ENCODE results near the gene OIT3. TPM values are rescaled to one million over a fixed set of nuclear protein-coding genes. Genes with fewer than 3 reads are reported as not detected.

OIT3 gene
- total RNA-seq, 4 donors from 2014 or later, result not detected

DNA sequence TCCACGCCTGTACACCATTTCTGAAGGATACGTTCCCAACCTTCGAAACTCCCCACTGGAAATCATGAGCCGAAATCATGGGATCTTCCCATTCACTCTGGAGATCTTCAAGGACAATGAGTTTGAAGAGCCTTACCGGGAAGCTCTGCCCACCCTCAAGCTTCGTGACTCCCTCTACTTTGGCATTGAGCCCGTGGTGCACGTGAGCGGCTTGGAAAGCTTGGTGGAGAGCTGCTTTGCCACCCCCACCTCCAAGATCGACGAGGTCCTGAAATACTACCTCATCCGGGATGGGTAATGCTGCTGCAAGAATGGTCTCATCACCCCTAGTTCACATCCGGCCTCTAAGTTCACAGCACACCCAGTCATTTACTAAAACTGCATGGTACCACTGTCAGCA lies 30.8 kb downstream of the OIT3 start:
- WGBS, 2 donors, result 88 to 91% methylated on average over 13 of the region's 13 CpGs
- TF ChIP-seq, protein P1, sequence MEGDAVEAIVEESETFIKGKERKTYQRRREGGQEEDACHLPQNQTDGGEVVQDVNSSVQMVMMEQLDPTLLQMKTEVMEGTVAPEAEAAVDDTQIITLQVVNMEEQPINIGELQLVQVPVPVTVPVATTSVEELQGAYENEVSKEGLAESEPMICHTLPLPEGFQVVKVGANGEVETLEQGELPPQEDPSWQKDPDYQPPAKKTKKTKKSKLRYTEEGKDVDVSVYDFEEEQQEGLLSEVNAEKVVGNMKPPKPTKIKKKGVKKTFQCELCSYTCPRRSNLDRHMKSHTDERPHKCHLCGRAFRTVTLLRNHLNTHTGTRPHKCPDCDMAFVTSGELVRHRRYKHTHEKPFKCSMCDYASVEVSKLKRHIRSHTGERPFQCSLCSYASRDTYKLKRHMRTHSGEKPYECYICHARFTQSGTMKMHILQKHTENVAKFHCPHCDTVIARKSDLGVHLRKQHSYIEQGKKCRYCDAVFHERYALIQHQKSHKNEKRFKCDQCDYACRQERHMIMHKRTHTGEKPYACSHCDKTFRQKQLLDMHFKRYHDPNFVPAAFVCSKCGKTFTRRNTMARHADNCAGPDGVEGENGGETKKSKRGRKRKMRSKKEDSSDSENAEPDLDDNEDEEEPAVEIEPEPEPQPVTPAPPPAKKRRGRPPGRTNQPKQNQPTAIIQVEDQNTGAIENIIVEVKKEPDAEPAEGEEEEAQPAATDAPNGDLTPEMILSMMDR (IDR thresholded peaks at IDR 0.05), result no peak
- TF ChIP-seq EP300 (IDR thresholded peaks at IDR 0.05) (no peak), POLR2A (IDR thresholded peaks at IDR 0.05) (no peak)

DNA sequence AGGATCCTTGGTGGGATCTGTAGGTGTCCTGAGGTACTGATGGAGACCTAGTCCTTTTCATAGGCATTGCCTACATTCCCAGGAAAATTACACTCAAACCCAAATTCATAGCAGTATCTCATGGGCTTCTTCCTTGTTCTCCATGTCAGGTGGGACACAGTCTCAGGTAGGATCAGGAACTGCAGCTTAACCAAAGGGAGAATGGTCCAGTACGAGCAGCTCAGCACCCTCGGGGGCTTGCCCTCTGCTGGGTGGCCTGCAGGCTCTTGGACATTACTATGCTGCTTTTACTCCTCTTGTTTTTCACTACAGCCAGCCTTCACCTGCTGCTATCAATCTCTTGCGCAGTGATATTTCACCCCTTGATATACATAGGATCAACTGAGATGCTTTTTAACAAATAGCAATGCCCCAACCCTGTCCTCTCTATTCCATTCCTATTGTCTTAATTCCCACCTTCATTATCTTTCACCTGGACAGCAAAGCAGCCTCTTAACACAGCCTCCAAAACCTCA lies 32.5 kb downstream of the OIT3 start:
- WGBS, 2 donors, result 91 to 93% methylated on average over 3 of the region's 3 CpGs
- no peak for DNase-seq (ENCODE audit: low spot score in 2 of 2)
- no peaks in the 10 kb centered on the region for H3K36me3 ChIP-seq
- H3K27me3 ChIP-seq, result no peaks in the 10 kb centered on the region
- peaks cover 0 to 12% (median 0%) of the 10 kb centered on the region in 4 donors for H3K9me3 ChIP-seq
- H3K4me1 ChIP-seq, result no peaks in the 10 kb centered on the region
- H3K4me3 ChIP-seq, result no peak overlapping the region
- no peak for TF ChIP-seq EP300 (IDR thresholded peaks at IDR 0.05)
- no peak for TF ChIP-seq POLR2A (IDR thresholded peaks at IDR 0.05)
- TF ChIP-seq, protein P1 (IDR thresholded peaks at IDR 0.05), result no peak
- H3K27ac ChIP-seq, result no peak overlapping the region

More for the DNA sequence above, 30.8 kb downstream of the OIT3 start:
- peaks cover 0 to 20% (median 0%) of the 10 kb centered on the region in 4 donors for H3K9me3 ChIP-seq
- H3K27me3 ChIP-seq, result no peaks in the 10 kb centered on the region
- H3K27ac ChIP-seq, result no peak overlapping the region
- no peaks in the 10 kb centered on the region for H3K4me1 ChIP-seq
- DNase-seq (ENCODE audit: low spot score in 2 of 2), result no peak
- H3K36me3 ChIP-seq, result no peaks in the 10 kb centered on the region
- H3K4me3 ChIP-seq, result no peak overlapping the region

GRCh38 chr10:72927485-72927884 lies 33.9 kb downstream of the OIT3 start:
- H3K4me1 ChIP-seq, result no peaks in the 10 kb centered on the region
- no peaks in the 10 kb centered on the region for H3K27me3 ChIP-seq
- H3K36me3 ChIP-seq, result no peaks in the 10 kb centered on the region
- no peaks in the 10 kb centered on the region for H3K9me3 ChIP-seq
- H3K27ac ChIP-seq, result no peak overlapping the region
- no peak for DNase-seq (ENCODE audit: low spot score in 2 of 2)
- H3K4me3 ChIP-seq, result no peak overlapping the region
- TF ChIP-seq, protein P1 (IDR thresholded peaks at IDR 0.05), result no peak
- TF ChIP-seq EP300 (IDR thresholded peaks at IDR 0.05) (no peak), POLR2A (IDR thresholded peaks at IDR 0.05) (no peak)
- WGBS, 2 donors, result 46 to 54% methylated on average over 5 of the region's 5 CpGs

DNA sequence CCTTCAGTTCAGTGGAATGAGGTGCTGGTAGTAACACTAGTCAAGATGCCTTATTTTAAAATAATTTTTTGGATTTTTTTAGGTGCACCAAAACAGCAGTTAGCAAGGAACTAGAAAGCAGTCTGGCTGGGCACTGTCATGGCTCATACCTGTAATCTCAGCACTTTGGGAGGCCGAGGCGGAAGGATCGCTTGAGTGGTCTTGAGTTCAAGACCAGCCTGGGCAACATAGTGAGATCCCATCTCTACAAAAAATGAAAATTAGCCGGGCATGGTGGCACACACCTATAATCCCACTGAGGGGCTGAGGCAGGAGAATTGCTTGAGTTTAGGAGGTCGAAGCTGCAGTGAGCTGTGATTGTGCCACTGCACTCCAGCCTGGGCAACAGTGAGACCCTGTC lies 35.3 kb downstream of the OIT3 start:
- no peak overlapping the region for H3K4me3 ChIP-seq
- H3K36me3 ChIP-seq, result no peaks in the 10 kb centered on the region
- TF ChIP-seq POLR2A (IDR thresholded peaks at IDR 0.05) (no peak), EP300 (IDR thresholded peaks at IDR 0.05) (no peak)
- TF ChIP-seq, protein P1 (IDR thresholded peaks at IDR 0.05), result no peak
- whole genome bisulfite sequencing, 2 donors, result 95% methylated on average over 5 of the region's 5 CpGs
- H3K4me1 ChIP-seq, result no peaks in the 10 kb centered on the region
- DNase-seq (ENCODE audit: low spot score in 2 of 2), result no peak
- H3K27ac ChIP-seq, result no peak overlapping the region
- no peaks in the 10 kb centered on the region for H3K27me3 ChIP-seq
- no peaks in the 10 kb centered on the region for H3K9me3 ChIP-seq

GRCh38 chr10:72930276-72930675 lies 36.7 kb downstream of the OIT3 start:
- no peaks in the 10 kb centered on the region for H3K4me1 ChIP-seq
- no peaks in the 10 kb centered on the region for H3K36me3 ChIP-seq
- no peaks in the 10 kb centered on the region for H3K9me3 ChIP-seq
- DNase-seq (ENCODE audit: low spot score in 2 of 2), result no peak
- TF ChIP-seq EP300 (IDR thresholded peaks at IDR 0.05) (no peak), POLR2A (IDR thresholded peaks at IDR 0.05) (no peak)
- TF ChIP-seq, protein P1 (IDR thresholded peaks at IDR 0.05), result no peak
- no peaks in the 10 kb centered on the region for H3K27me3 ChIP-seq
- no peak overlapping the region for H3K4me3 ChIP-seq
- WGBS, 2 donors, result 62 to 68% methylated on average over 2 of the region's 2 CpGs
- H3K27ac ChIP-seq, result no peak overlapping the region

Data from tibial nerve (tissue), 4 donors.